Cerebellar cortex (tissue), 1 donor: ENCODE results near the gene NOS1AP.
"Not testable (repeated sequence)": the region's sequence is repeated elsewhere in the genome, so short reads cannot be mapped to it uniquely, and the experiment has no call there.

Experiments used
- DNase-seq: peaks from one replicate; pipeline ENCODE4 v3.0.0-alpha.2; 2015; ENCODE audit warnings: low spot score

Gene NOS1AP

GRCh38 chr1:162069334-162070093 lies at the start of gene NOS1AP:
TSS of gene NOS1AP (plus strand) at chr1:162069691. CDS start at chr1:162070178, 487 bp downstream.
- peak; percentile 78 for DNase-seq

GRCh38 chr1:162020150-162020549 lies 49.3 kb upstream of the NOS1AP start:
- DNase-seq: no peak

- DNase-seq: no peak
Measured at GRCh38 chr1:162021124-162021523, 48.4 kb upstream of the NOS1AP start.

- no peak for DNase-seq
Measured at GRCh38 chr1:162022626-162023025, 46.9 kb upstream of the NOS1AP start.

- DNase-seq: no peak
Measured at GRCh38 chr1:162023181-162023546, 46.3 kb upstream of the NOS1AP start.

GRCh38 chr1:162023547-162024501 lies 45.7 kb upstream of the NOS1AP start, which contains the start of gene OLFML2B:
TSS of gene OLFML2B (minus strand) at chr1:162023869. CDS start at chr1:162023430, 439 bp downstream.
- DNase-seq: peak; percentile 28

GRCh38 chr1:162025541-162025940 lies 44.0 kb upstream of the NOS1AP start:
- no peak for DNase-seq

GRCh38 chr1:162026881-162027280 lies 42.6 kb upstream of the NOS1AP start:
- DNase-seq: no peak

- DNase-seq: no peak
Measured at GRCh38 chr1:162028726-162029125, 40.8 kb upstream of the NOS1AP start.

GRCh38 chr1:162029157-162029556 lies 40.3 kb upstream of the NOS1AP start:
- DNase-seq: no peak

GRCh38 chr1:162030759-162031280 lies 38.7 kb upstream of the NOS1AP start:
- no peak for DNase-seq

- DNase-seq: no peak
Measured at GRCh38 chr1:162033428-162033827, 36.1 kb upstream of the NOS1AP start.

GRCh38 chr1:162035241-162035640 lies 34.2 kb upstream of the NOS1AP start:
- DNase-seq: no peak

- no peak for DNase-seq
Measured at GRCh38 chr1:162036163-162036562, 33.3 kb upstream of the NOS1AP start.

GRCh38 chr1:162038624-162039023 lies 30.9 kb upstream of the NOS1AP start:
- no peak for DNase-seq

GRCh38 chr1:162040001-162040400 lies 29.5 kb upstream of the NOS1AP start:
- DNase-seq: no peak

GRCh38 chr1:162040657-162041056 lies 28.8 kb upstream of the NOS1AP start:
- DNase-seq: peak; percentile 5

GRCh38 chr1:162042361-162042760 lies 27.1 kb upstream of the NOS1AP start:
- no peak for DNase-seq

- no peak for DNase-seq
Measured at GRCh38 chr1:162046921-162047320, 22.6 kb upstream of the NOS1AP start.

- not testable (repeated sequence) for DNase-seq
Measured at GRCh38 chr1:162053949-162054348, 15.5 kb upstream of the NOS1AP start.

- no peak for DNase-seq
Measured at GRCh38 chr1:162055062-162055461, 14.4 kb upstream of the NOS1AP start.

GRCh38 chr1:162056043-162056442 lies 13.4 kb upstream of the NOS1AP start:
- DNase-seq: peak; percentile 87

- no peak for DNase-seq
Measured at GRCh38 chr1:162056579-162056978, 12.9 kb upstream of the NOS1AP start.
